ENCODE data around the gene SYCP3.

Gene SYCP3

GRCh38 chr12:101777485-101777884, 38.2 kb upstream of the SYCP3 start:
- POLR2A ChIA-PET = no interaction called here
- CTCF ChIA-PET = interaction anchor here (0.9 to 7.6 kb wide), 6 partner anchors 10 to 58 kb away, joined by 3 to 76 read pairs (median 5); partner anchors contain the start of gene GNPTAB
- no peak for DNase-seq (ENCODE audit: extremely low spot score)
- no peak for TF ChIP-seq CTCF (IDR thresholded peaks at IDR 0.05; ENCODE audit: control extremely low read depth, extremely low read depth, low read depth, missing control alignments)

- ChIA-PET CTCF (interaction anchor here (1.0 to 7.6 kb wide), 5 partner anchors 16 to 64 kb away, joined by 3 to 76 read pairs (median 6); partner anchors contain the start of gene GNPTAB), POLR2A (no interaction called here)
- no peak for TF ChIP-seq CTCF (IDR thresholded peaks at IDR 0.05; ENCODE audit: control extremely low read depth, extremely low read depth, low read depth, missing control alignments)
- DNase-seq (ENCODE audit: extremely low spot score) = no peak
Observed at GRCh38 chr12:101775816-101776215, 36.6 kb upstream of the SYCP3 start.

- POLR2A ChIA-PET = no interaction called here
- DNase-seq (ENCODE audit: extremely low spot score) = peak; percentile 78
- CTCF ChIA-PET = interaction anchor here (0.7 to 3.6 kb wide), 33 partner anchors 8 to 769 kb away, joined by 3 to 96 read pairs (median 5); partner anchors contain the start of genes DRAM1 and GNPTAB
- TF ChIP-seq CTCF (IDR thresholded peaks at IDR 0.05; ENCODE audit: control extremely low read depth, extremely low read depth, low read depth, missing control alignments) = peak; percentile 89
Observed at GRCh38 chr12:101773650-101774162, 34.4 kb upstream of the SYCP3 start.

GRCh38 chr12:101772012-101772775, 32.9 kb upstream of the SYCP3 start:
- POLR2A ChIA-PET = interaction anchor here (0.5 kb wide), 1 partner anchor 51 kb away, joined by 4 read pairs; no protein-coding TSS in a partner anchor
- CTCF ChIA-PET = interaction anchor here (0.6 to 3.6 kb wide), 25 partner anchors 8 to 771 kb away, joined by 3 to 96 read pairs (median 6); partner anchors contain the start of gene GNPTAB
- TF ChIP-seq CTCF (IDR thresholded peaks at IDR 0.05; ENCODE audit: control extremely low read depth, extremely low read depth, low read depth, missing control alignments) = no peak
- no peak for DNase-seq (ENCODE audit: extremely low spot score)

- no peak for DNase-seq (ENCODE audit: extremely low spot score)
- POLR2A ChIA-PET = no interaction called here
- no peak for TF ChIP-seq CTCF (IDR thresholded peaks at IDR 0.05; ENCODE audit: control extremely low read depth, extremely low read depth, low read depth, missing control alignments)
- CTCF ChIA-PET = interaction anchor here (0.9 to 2.6 kb wide), 6 partner anchors 10 to 70 kb away, joined by 3 to 15 read pairs (median 11); partner anchors contain the start of gene GNPTAB
Observed at GRCh38 chr12:101769865-101770264, 30.6 kb upstream of the SYCP3 start.

- ChIA-PET POLR2A (no interaction called here), CTCF (interaction anchor here (0.6 to 2.6 kb wide), 9 partner anchors 9 to 71 kb away, joined by 3 to 15 read pairs (median 8); partner anchors contain the start of gene GNPTAB)
- no peak for TF ChIP-seq CTCF (IDR thresholded peaks at IDR 0.05; ENCODE audit: control extremely low read depth, extremely low read depth, low read depth, missing control alignments)
- DNase-seq (ENCODE audit: extremely low spot score) = no peak
Observed at GRCh38 chr12:101768781-101769180, 29.5 kb upstream of the SYCP3 start.

Measured in GM10248 (cell line).